ENCODE measurements around the gene FBXL7. TPM values are rescaled to one million over a fixed set of nuclear protein-coding genes. Genes with fewer than 3 reads are reported as not detected.

FBXL7 gene
- total RNA-seq = 7.3 and 8.3 TPM in 2 replicates

DNA sequence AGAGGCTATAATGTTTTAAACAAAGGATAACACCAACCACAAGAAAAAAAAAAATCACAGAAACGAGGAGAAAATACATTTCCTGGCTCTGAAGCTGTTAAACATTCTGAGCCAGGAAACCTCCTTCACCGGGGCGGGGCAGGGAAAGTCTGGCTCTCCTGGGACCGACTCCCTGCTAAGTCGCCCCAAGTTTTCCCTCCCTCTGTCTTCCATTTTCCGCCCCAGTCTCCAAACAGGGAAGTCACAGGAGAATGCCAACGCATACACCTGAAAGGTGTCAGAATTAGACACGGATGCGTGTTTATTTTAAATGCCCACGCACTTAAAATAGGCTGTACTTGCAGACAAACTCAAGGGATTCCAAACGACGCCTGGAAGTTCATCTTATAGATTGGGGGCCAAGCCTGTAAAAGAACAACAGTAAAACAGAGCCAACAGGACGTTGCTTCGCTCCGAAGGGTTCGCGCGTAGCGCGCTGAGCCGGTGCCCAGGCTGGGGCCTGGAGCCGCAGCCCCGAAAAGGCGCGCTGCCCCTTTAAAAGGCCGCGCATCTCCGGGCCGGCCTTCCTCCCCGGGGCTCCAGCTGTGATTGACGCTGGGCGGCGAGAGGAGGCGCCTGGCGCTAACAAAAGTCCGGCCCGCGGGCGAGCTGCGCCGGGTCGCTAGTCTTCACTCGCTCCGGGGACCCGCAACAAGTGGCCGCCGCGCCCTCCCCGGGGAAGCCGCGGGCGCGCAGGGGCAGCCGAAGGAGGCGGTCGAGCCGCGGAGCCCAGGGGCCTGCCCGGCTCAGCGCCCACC, at the start of gene FBXL7:
Gene FBXL7, plus strand, starts transcription at position 653 of the 797 bp plus-strand sequence.

Data from smooth muscle cell of trachea (primary cell).